ENCODE data around the gene OTX2.

OTX2 gene

DNA sequence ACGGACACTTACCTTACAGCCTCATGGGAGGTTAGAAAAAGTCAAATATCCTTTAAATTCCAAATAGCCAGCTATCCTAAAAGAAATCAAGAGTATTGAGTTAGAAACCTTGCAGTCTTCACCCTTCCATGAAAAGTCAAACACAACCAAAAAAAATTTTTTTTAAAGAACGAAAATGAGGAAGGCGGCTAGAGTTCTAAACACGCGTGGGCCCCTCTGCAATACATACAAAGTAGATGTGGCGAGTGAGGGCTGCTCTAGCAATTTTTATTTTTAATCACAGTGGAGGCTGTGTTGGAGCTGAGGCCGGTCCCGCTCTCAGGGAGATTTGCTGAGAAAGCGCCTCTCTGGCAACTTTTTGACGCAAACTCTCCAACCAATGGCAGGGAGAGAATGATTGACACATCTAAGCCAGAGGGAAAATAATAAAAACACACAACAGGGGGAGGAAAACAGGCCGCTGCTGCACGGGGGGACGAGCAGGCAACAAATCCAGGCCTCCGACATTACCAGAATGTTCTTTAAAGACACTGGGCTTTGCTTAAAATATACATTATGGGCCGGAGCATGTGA lies at the start of gene OTX2:
Gene OTX2 (minus strand): TSS at position 333 of the 573 bp plus-strand sequence. CDS start 5,023 bp downstream, outside the sequence.
- no peak for DNase-seq (ENCODE audit: low read depth, low spot score)

DNA sequence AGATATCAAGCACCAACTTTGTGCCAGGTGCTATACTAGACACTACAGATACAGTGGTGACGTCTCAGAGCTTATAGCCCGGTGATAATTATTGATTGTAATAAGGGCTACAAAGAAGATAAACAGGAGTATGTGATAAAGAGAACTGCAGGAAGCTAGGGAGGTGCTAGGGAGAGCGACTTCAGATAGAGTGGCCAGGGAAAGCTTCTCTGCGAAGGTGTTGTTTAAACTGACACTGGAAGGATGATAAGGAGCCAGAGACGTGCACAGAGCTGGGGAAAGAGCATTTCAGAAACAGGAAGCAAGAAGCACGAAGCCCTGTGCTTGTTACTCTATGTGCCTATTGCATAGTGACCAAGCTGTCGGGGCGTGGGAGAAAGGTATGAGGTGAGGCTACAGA lies 48.1 kb upstream of the OTX2 start:
- no peak for DNase-seq (ENCODE audit: low read depth, low spot score)

DNA sequence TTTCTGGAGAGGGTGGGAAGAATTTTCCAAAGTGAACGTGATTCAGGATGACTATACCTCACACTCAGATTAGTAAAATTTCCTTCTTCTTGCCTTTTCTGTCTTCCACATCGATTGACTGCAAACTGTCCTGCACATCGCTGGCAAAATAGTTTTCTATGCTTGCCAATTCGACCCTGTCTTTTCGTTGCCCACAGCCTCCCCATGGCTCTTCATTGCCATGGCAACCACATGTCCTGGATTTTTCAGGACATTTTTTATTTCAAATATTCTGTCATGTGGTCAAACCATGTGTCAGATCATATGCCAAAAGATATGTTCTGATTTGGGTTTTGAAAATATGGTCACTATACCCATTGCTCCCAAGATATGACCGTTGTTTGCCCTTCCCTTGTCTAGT lies 46.9 kb upstream of the OTX2 start:
- DNase-seq (ENCODE audit: low read depth, low spot score) = no peak

DNA sequence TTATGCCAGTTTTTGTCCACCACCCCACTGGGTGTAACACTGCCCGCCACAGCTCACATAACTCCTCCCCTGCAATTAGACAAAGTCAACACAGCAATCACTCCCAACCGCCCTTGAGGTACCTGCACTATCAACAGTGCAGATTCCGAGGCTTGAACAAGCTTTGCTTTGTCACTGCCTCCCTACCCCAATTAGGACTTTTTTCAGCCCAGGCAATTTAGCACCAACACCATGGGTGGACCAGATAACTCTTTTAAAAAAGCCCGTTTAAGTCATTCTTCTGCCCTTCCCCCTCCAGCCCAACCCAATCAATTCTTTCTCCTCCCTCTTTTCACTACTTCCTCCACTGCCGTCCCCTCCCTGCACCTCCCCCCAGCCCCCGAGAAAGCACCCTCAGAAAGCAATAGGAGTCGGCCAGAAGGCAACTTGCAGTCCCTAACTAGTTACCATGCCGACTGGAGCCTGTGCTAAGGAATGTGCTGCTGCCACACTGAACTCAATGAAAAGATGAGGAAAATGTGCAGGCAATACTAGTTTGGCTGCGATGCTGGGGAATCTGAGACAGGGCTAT lies 45.7 kb upstream of the OTX2 start:
- DNase-seq (ENCODE audit: low read depth, low spot score) = no peak

GRCh38 chr14:56854325-56854724 lies 44.0 kb upstream of the OTX2 start:
- no peak for DNase-seq (ENCODE audit: low read depth, low spot score)

GRCh38 chr14:56846970-56847930 lies 37.0 kb upstream of the OTX2 start:
- DNase-seq (ENCODE audit: low read depth, low spot score) = no peak

- peak; percentile 13 for DNase-seq (ENCODE audit: low read depth, low spot score)
Measured at GRCh38 chr14:56844406-56845002, 34.2 kb upstream of the OTX2 start.

- no peak for DNase-seq (ENCODE audit: low read depth, low spot score)
Measured at GRCh38 chr14:56841611-56842010, 31.3 kb upstream of the OTX2 start.

- no peak for DNase-seq (ENCODE audit: low read depth, low spot score)
Measured at GRCh38 chr14:56840221-56840620, 29.9 kb upstream of the OTX2 start.

DNA sequence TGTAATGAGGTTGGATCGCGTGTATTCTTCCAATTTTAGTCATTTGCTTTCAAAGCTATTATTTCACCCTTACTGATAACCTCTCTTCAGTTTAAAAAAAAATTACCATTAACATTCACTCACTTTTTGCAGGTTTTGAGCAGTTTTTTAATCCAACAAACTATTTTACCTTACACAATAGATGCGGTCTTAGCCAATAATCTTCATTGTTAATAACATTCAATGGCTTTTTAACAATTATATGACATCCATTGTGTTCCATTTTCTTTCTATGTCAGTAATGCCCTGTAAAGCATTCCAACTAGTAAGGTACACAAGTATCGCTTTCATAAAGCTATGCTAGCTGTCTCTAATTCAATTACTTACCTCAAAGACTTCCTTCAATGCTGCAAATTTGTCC lies 18.9 kb upstream of the OTX2 start:
- DNase-seq (ENCODE audit: low read depth, low spot score) = no peak

- DNase-seq (ENCODE audit: low read depth, low spot score) = no peak
Measured at GRCh38 chr14:56826214-56826613, 15.9 kb upstream of the OTX2 start.

DNA sequence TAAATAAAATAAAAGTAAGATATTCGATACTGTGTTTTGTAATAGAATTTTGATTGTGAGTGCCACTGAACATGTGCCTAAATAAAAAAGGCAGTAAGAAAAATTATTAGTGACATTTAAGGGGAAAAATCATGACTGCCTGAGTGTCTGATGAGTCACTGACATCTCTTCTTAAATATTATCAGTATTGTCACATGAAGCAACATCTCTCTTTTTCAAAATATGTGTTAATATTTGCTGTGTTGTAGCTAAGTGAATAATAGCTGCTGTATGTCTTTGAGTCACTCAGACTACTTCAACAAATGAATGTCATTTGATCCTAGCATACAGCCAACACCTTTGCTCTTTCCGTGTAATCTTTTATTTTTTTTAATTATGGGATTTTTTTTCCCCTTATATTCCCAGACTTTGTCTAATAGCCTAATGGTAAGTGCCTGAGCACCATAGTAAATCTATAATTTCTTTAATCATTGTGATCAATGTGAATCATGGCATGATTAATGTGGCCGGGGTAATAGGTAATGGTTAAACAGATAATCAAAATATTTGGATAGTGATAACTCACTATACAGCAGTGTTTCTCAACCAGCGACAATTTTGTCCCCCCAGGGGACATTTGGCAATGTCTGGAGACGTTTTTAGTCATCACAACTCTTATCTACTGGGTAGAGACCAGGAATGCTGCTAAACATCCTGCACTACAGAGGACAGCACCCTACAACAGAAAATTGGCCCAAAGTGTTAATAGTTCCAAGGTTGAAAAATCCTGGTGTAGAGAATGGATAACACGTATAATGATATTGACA lies 11.7 kb upstream of the OTX2 start:
- DNase-seq (ENCODE audit: low read depth, low spot score) = no peak

DNA sequence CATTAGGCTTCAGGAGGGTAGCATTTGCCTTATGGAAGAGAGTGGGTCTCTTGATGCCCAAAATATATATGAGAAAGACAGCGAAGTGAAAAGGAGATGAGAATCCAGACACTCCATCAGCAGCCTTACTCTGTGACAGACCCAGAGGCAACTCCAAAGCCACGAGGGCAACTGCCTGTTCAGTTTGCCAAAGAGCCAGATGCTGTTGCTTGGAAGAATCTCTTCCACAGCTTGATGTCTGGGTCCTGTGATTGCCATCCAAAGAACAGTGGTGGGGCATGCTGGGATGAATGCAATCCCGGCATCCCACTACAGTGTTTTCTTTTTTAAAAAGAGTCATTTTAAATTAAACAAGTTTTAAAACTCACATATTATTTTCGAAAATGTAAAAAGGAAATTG lies 10.9 kb upstream of the OTX2 start:
- DNase-seq (ENCODE audit: low read depth, low spot score) = no peak

- DNase-seq (ENCODE audit: low read depth, low spot score) = no peak
Measured at GRCh38 chr14:56817396-56817921, 7.2 kb upstream of the OTX2 start.

DNA sequence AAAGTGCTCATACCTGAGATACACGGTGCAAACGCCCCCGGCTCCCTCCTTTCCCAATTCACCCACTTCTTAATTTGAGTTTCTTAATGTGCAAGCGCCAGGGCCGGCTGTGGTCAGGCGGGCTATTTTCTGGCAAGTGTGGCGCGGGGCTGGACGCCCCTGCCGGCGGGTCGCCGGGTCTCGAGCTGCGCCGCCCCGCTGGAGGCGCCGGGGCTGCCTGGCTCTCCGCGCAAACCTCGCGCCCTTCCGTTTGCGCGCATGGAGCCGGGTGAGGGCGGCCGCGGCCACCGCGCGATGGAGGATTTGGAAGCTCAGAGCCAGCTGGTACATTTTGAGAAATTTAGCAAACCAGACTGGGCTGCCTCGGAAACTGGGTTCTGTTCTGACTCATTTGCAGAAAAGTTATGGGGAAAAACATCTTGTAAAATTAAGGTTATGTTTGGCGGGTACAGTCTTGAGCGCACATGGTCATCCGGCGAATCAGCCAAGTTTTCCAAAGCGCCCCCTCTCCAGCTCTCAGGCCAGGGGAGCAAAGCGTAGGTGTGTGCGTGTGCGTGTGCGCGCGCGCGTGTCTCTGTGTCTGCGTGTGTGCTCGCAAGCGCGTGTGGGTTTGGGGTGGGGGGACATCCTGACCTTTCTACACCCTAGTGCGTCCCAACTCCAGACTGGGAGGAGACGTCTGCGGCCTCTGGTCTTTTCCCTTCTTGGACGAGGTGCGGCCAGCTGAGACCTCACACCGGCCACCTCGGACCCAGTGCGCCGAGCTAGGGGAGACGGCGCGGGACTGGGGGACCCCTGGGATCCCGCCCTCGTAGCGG lies 6.5 kb upstream of the OTX2 start:
- DNase-seq (ENCODE audit: low read depth, low spot score) = peak; percentile 42

GRCh38 chr14:56815745-56816144 lies 5.5 kb upstream of the OTX2 start:
- DNase-seq (ENCODE audit: low read depth, low spot score) = no peak

- no peak for DNase-seq (ENCODE audit: low read depth, low spot score)
Measured at GRCh38 chr14:56814969-56815700, 4.9 kb upstream of the OTX2 start.

DNA sequence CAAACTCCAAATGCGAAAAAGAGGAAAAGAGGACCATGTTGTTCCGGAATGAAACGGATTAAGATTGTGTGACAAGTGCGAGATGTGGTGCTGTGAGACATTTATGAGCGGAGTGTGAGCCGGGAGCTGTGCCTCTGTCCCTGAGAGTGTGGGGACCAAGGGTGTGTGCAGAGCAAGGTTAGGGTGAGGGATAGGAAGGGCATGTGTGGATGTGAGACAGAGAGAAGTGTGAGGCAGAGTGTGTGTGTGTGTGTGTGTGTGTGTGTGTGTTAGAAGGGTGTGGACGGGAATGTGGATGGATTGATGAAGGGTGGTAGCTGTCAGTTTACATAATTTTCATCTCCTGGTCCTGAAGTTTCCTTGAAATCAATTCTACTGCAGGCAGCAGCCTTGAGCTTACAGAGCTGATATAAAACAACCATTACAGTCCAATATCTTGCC lies 4.3 kb upstream of the OTX2 start:
- DNase-seq (ENCODE audit: low read depth, low spot score) = no peak

DNA sequence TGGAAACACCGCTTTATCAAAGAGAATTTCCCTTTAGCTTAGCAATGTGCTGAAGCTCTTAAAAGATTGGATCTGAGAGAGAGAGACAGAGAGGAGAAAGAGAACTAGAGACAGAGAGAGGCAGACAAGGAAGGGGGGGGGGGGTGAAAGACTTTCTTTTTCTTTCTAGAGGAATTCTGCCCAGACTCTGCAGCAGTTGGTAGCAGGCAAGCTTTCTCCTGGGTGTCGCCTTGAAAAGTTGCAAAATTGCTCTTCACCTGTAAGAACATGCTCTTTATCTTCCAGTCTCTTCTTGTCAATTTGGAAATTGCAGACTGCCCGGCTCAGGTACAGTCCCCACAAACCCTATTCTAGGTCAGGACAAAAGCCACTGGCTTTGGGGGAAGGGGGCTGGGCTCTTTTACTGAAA lies 2.9 kb upstream of the OTX2 start:
- no peak for DNase-seq (ENCODE audit: low read depth, low spot score)
